Mesothelial cell of epicardium (in vitro differentiated cells): Measurements from ENCODE around the gene FARP2. TPM values are rescaled to one million over a fixed set of nuclear protein-coding genes. Genes with fewer than 3 reads are reported as not detected.
"Not testable (repeated sequence)": the region's sequence is repeated elsewhere in the genome, so short reads cannot be mapped to it uniquely, and the experiment has no call there.

ENCODE experiments used
- DNase-seq, 2 experiments: peaks; one replicate each; pipeline ENCODE4 v3.0.0; 2021; ENCODE audit warnings: low spot score in 2 of 2; ENCODE audit not compliant: unreplicated experiment in 2 of 2
- H3K27ac Mint-ChIP-seq: 2 replicates; pipeline ENCODE4 v1.8.0; 2021; ENCODE audit warnings: mixed read lengths
- H3K27me3 Mint-ChIP-seq: 2 replicates; pipeline ENCODE4 v1.8.0; 2021; ENCODE audit warnings: low read depth, mixed read lengths
- H3K36me3 Mint-ChIP-seq: 2 replicates; pipeline ENCODE4 v1.8.0; 2021; ENCODE audit warnings: mixed read lengths
- H3K4me1 Mint-ChIP-seq: 2 replicates; pipeline ENCODE4 v1.8.0; 2021; ENCODE audit warnings: mixed read lengths
- H3K4me3 Mint-ChIP-seq: 2 replicates; pipeline ENCODE4 v1.8.0; 2021; ENCODE audit warnings: mild to moderate bottlenecking, moderate library complexity, mixed read lengths
- H3K9me3 Mint-ChIP-seq: 2 replicates; pipeline ENCODE4 v1.8.0; 2021; ENCODE audit warnings: mixed read lengths
- total RNA-seq: library from RNA; stranded (reverse); gene quantifications from 3 replicates; pipeline ENCODE4 v1.2.1, GENCODE V29; 2021
- TF ChIP-seq, protein P1 (sequence below): fragments of 200-600 bp; sonication (generic); IDR thresholded peaks from one replicate; pipeline ENCODE4 v1.5.0; 2021; ENCODE audit warnings: antibody characterized with exemption; ENCODE audit not compliant: unreplicated experiment

FARP2 gene
- total RNA-seq, 1 donor from 2014 or later, result 54.9 TPM

DNA sequence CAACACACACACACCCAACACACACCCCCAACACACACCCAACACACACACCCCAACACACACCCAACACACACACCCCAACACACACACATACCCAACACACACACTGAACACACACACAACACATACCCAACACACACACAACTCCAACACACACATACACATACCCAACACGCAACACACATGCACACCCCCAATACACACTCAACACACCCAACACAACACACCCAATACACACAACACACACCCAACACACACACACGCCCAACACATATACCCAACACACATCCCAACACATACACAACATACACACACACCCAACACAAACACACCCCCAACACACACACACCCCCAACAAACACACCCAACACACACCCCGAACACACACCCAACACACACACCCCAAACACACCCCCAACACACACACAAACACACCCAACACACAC lies 160.5 kb downstream of the FARP2 start:
- no peak overlapping the region for H3K27ac Mint-ChIP-seq
- H3K4me1 Mint-ChIP-seq, result no peaks in the 10 kb centered on the region
- no peaks in the 10 kb centered on the region for H3K36me3 Mint-ChIP-seq
- no peak for DNase-seq
- no peak overlapping the region for H3K4me3 Mint-ChIP-seq
- peaks cover 5% of the 10 kb centered on the region for H3K9me3 Mint-ChIP-seq
- H3K27me3 Mint-ChIP-seq, result peaks cover 2% of the 10 kb centered on the region
- TF ChIP-seq, protein P1, sequence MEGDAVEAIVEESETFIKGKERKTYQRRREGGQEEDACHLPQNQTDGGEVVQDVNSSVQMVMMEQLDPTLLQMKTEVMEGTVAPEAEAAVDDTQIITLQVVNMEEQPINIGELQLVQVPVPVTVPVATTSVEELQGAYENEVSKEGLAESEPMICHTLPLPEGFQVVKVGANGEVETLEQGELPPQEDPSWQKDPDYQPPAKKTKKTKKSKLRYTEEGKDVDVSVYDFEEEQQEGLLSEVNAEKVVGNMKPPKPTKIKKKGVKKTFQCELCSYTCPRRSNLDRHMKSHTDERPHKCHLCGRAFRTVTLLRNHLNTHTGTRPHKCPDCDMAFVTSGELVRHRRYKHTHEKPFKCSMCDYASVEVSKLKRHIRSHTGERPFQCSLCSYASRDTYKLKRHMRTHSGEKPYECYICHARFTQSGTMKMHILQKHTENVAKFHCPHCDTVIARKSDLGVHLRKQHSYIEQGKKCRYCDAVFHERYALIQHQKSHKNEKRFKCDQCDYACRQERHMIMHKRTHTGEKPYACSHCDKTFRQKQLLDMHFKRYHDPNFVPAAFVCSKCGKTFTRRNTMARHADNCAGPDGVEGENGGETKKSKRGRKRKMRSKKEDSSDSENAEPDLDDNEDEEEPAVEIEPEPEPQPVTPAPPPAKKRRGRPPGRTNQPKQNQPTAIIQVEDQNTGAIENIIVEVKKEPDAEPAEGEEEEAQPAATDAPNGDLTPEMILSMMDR, result no peak

DNA sequence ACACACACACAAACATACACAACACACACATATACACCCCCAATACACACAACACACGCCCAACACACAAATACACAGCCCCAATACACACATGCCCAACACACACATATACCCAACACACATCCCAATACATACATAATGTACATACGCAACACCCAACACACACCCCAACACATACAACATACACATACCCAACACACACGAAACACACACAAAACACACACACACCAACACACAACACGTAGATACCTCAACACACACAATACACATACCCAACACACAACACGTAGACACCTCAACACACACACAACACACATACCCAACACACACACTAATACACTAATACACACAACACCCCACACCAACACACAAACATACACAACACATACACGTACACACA lies 161.2 kb downstream of the FARP2 start:
- H3K36me3 Mint-ChIP-seq, result no peaks in the 10 kb centered on the region
- no peak for DNase-seq
- peaks cover 5% of the 10 kb centered on the region for H3K9me3 Mint-ChIP-seq
- H3K27me3 Mint-ChIP-seq, result peaks cover 2% of the 10 kb centered on the region
- H3K4me1 Mint-ChIP-seq, result no peaks in the 10 kb centered on the region
- TF ChIP-seq, protein P1, result no peak
- no peak overlapping the region for H3K4me3 Mint-ChIP-seq
- no peak overlapping the region for H3K27ac Mint-ChIP-seq

DNA sequence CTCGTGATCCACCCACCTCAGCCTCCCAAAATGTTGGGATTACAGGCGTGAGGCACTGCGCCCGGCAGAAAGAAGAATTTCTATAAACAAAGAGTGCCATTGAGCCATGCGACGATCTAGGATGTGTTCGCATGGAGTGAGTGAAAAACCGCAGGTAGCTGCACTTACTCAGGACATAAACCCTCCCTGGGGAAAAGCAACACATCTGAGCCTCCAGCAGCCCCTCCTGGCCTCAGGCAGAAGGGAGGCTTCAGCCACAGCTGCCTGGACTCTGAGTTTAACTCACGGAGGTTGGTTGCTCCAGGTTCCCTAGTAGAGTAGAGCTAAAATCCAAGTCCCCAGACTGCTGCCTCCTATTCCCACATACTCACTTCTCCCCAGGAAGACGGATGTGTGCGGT lies 163.6 kb downstream of the FARP2 start:
- Mint-ChIP-seq H3K4me1 (no peaks in the 10 kb centered on the region), H3K4me3 (no peak overlapping the region), H3K27me3 (peaks cover 2% of the 10 kb centered on the region), H3K36me3 (no peaks in the 10 kb centered on the region), H3K27ac (no peak overlapping the region), H3K9me3 (peaks cover 5% of the 10 kb centered on the region)
- TF ChIP-seq, protein P1, result no peak
- DNase-seq, result no peak

DNA sequence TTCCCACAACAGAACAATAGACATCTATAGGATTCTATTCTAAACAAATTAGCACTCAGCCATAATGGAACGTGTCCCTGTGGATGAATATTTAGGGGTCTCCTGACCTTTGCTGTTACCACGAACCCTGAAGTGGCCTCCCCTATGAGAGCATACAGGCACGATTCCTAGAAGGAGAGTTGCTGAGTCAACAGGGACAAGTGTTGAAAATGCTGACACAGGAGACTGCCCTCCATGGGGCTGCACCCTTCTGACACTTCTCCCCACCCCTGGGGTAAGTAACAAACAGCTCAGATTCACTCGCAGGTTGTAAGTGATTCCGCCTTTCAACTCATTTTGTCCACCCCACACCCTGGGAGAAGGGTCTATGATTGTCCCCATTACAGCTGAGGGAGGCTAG lies 166.4 kb downstream of the FARP2 start:
- Mint-ChIP-seq H3K27me3 (peaks cover 2% of the 10 kb centered on the region), H3K4me3 (no peak overlapping the region), H3K9me3 (peaks cover 13% of the 10 kb centered on the region), H3K36me3 (no peaks in the 10 kb centered on the region), H3K27ac (no peak overlapping the region), H3K4me1 (no peaks in the 10 kb centered on the region)
- TF ChIP-seq, protein P1, result no peak
- no peak for DNase-seq

DNA sequence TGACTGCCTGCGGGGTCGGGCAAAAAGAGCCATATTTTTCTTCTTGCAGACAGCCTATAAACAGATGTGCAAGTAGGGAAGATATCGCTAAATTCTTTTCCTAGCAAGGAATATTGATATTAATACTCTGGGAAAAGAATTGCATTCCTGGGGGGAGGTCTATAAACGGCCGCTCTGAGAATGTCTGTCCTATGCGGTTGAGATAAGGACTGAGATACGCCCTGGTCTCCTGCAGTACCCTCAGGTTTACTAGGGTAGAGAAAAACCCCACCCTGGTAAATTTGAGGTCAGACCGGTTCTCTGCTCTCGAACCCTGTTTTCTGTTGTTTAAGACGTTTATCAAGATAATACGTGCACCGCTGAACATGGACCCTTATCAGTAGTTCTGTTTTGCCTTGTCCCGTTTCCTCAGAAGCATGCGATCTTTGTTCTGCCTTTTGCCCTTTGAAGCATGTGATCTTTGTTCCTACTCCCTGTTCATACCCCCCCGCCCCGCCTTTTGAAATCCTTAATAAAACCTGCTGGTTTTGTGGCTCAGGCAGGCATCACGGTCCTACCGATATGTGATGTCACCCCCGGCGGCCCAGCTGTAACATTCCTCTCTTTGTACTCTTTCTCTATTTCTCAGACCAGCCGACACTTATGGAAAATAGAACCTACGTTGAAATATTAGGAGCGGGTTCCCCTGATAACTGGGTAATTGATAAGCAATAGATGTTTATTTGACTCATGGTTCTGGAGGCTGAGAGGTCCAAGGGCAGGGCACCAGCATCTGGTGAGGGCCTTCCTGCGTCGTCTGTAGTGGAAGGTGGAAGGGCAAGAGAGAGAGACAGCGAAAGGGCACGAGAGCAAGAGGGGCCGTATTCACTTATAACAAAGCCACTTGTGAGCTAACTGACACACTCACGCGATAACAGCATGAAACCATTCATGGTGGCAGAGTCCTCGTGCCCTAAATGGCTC lies 170.0 kb downstream of the FARP2 start:
- not testable (repeated sequence) for H3K36me3 Mint-ChIP-seq, DNase-seq, H3K27me3 Mint-ChIP-seq, H3K4me3 Mint-ChIP-seq, H3K27ac Mint-ChIP-seq, H3K4me1 Mint-ChIP-seq
- H3K9me3 Mint-ChIP-seq, result peaks cover 11% of the 10 kb centered on the region

DNA sequence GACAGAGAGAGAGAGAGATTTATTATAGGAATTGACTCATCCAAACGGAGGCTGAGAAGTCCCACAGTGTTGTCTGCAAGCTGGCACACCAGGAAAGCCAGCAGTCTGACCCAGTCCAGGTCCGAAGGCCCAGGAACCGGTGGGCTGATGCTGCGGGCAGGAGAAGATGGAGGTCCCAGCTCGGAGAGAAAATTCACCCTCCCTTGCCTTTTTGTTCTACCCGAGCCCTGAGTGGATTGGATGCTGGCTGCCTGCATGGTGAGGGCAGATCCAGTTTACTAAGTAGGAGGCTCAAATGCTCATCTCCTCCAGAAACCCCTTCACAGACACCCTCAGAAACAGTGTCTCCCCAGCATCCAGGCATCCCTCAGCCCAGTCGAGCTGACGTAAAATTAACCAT lies 174.5 kb downstream of the FARP2 start:
- no peaks in the 10 kb centered on the region for H3K4me1 Mint-ChIP-seq

More for the DNA sequence above, 174.5 kb downstream of the FARP2 start:
- H3K4me3 Mint-ChIP-seq, result no peak overlapping the region
- H3K27ac Mint-ChIP-seq, result no peak overlapping the region
- TF ChIP-seq, protein P1, result no peak
- DNase-seq, result no peak
- H3K36me3 Mint-ChIP-seq, result no peaks in the 10 kb centered on the region
- peaks cover 7% of the 10 kb centered on the region for H3K9me3 Mint-ChIP-seq
- no peaks in the 10 kb centered on the region for H3K27me3 Mint-ChIP-seq
